OCI-LY7 (cell line): ENCODE measurements around the gene GTPBP4. TPM values are rescaled to one million over a fixed set of nuclear protein-coding genes. Genes with fewer than 3 reads are reported as not detected.

Experiments used
- BruUV-seq: library from RNA; stranded (reverse); fragments of 400-500 nt; replicated peaks from 2 replicates; lab custom pipeline; 2021; lab: Mats Ljungman, UMichigan
- CTCF ChIA-PET: fragments of 300-600 bp; sonication (Branson Sonifier 250); formaldehyde crosslinking; loops from one replicate; lab custom pipeline; 2022; ENCODE audit warnings: antibody characterized with exemption; ENCODE audit not compliant: unreplicated experiment; lab: Charles Lee
- POLR2A ChIA-PET: fragments of 300-600 bp; sonication (Branson Sonifier 250); formaldehyde crosslinking; loops from one replicate; lab custom pipeline; 2022; ENCODE audit warnings: antibody characterized with exemption; lab: Charles Lee
- DNase-seq: peaks from one replicate; pipeline ENCODE4 v3.0.0-alpha.2; 2015; ENCODE audit warnings: low spot score
- H2AFZ ChIP-seq: fragments of 200-600 bp; sonication (generic), shearing (Covaris generic); 2 replicates; pipeline ENCODE4 v1.6.1; 2014; ENCODE audit warnings: mild to moderate bottlenecking, antibody characterized with exemption, low read length, moderate library complexity
- H3K27ac ChIP-seq: fragments of 200-600 bp; sonication (generic); 2 replicates; pipeline ENCODE4 v1.5.1; 2014; ENCODE audit warnings: mixed run types, low read depth, mild to moderate bottlenecking, moderate library complexity, low read length, inconsistent platforms; ENCODE audit not compliant: poor library complexity, severe bottlenecking
- H3K36me3 ChIP-seq: fragments of 200-600 bp; sonication (generic); 2 replicates; pipeline ENCODE4 v1.6.1; 2014; ENCODE audit warnings: mild to moderate bottlenecking, antibody characterized with exemption, low read length, moderate library complexity, mixed read lengths; ENCODE audit not compliant: insufficient read depth
- H3K4me1 ChIP-seq: fragments of 200-600 bp; sonication (generic); 2 replicates; pipeline ENCODE4 v1.5.1; 2014; ENCODE audit warnings: mild to moderate bottlenecking, low read length; ENCODE audit not compliant: insufficient read depth, poor library complexity, severe bottlenecking
- H3K4me2 ChIP-seq: fragments of 200-600 bp; sonication (generic); 2 replicates; pipeline ENCODE4 v1.6.1; 2014; ENCODE audit warnings: mild to moderate bottlenecking, low read length
- H3K4me3 ChIP-seq: fragments of 200-600 bp; sonication (generic); 2 replicates; pipeline ENCODE4 v1.5.1; 2014; ENCODE audit warnings: mild to moderate bottlenecking, low read depth, low read length; ENCODE audit not compliant: poor library complexity, severe bottlenecking
- H3K79me2 ChIP-seq: fragments of 200-600 bp; sonication (generic); 2 replicates; pipeline ENCODE4 v1.6.1; 2016; ENCODE audit warnings: low read depth, mild to moderate bottlenecking, low read length, moderate library complexity, mixed read lengths; ENCODE audit not compliant: insufficient read depth
- H3K9me2 ChIP-seq: fragments of 200-600 bp; sonication (generic); 2 replicates; pipeline ENCODE4 v1.6.1; 2016; ENCODE audit warnings: mild to moderate bottlenecking, low read length, mixed read lengths; ENCODE audit not compliant: insufficient read depth
- H3K9me3 ChIP-seq: fragments of 200-600 bp; sonication (generic); 2 replicates; pipeline ENCODE4 v1.6.1; 2014; ENCODE audit warnings: mild to moderate bottlenecking, mixed run types, low read length, mixed read lengths
- H4K20me1 ChIP-seq: fragments of 200-600 bp; sonication (generic); 2 replicates; pipeline ENCODE4 v1.6.1; 2014; ENCODE audit warnings: mild to moderate bottlenecking, antibody characterized with exemption, low read length, moderate library complexity, mixed read lengths; ENCODE audit not compliant: insufficient read depth
- EZH2phosphoT487 ChIP-seq: fragments of 200-600 bp; sonication (generic); IDR thresholded peaks from 2 replicates; pipeline ENCODE4 v1.6.1; 2018; ENCODE audit warnings: low read depth, borderline replicate concordance, mild to moderate bottlenecking, mixed run types, antibody characterized with exemption, low read length, moderate library complexity, mixed read lengths
- intact Hi-C: fragments of 100-400 bp; cut with micrococcal nuclease; formaldehyde crosslinking; loops from one replicate; pipeline ENCODE4 v1.10.0; 2022; ENCODE audit not compliant: unreplicated experiment
- total RNA-seq, 2 experiments: library from RNA; depleted of rRNA in 1 of 2; stranded (reverse); fragments of >200 nt in 1 of 2; shearing (Covaris generic) in 1 of 2; gene quantifications; 2 replicates each; pipeline ENCODE4 v1.2.3, GENCODE V29; 2014 to 2022
- TF ChIP-seq, protein P1 (sequence below): fragments of 200-600 bp; sonication (generic); conservative IDR thresholded peaks from 2 replicates; pipeline ENCODE4 v1.5.1; 2014; ENCODE audit warnings: mild to moderate bottlenecking, antibody characterized with exemption, low read length, moderate library complexity, mixed read lengths

GTPBP4 gene
- total RNA-seq, 2 experiments from 2014 or later = 61.0 to 108 TPM

DNA sequence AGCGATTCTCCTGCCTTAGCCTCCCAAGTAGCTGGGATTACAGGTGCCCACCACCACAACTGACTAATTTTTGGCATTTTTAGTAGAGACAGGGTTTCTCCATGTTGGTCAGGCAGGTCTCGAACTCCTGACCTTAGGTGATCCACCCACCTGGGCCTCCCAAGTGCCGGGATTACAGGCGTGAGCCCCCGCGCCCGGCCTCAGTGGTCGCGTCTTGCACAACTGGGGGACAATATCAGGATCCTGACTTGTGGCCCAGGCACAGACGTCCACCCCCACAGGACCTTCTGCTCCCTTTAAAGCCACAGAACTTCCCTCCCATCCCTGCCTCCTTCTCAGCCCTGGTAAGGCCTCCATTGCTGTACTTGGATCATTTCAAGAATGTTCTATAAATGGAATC is 39.9 kb upstream of the GTPBP4 start:
- H3K4me3 ChIP-seq = no peak overlapping the region
- no peak overlapping the region for H3K4me2 ChIP-seq
- CTCF ChIA-PET = no interaction called here
- H3K9me3 ChIP-seq = no peaks in the 10 kb centered on the region
- intact Hi-C loops = no loop called here
- no peaks in the 10 kb centered on the region for H3K79me2 ChIP-seq
- no peak overlapping the region for H3K27ac ChIP-seq
- no TSS peak for BruUV-seq
- H3K4me1 ChIP-seq = peaks cover 5% of the 10 kb centered on the region
- POLR2A ChIA-PET = interaction anchor here (1.1 kb wide), 1 partner anchor 18 kb away, joined by 3 read pairs; no protein-coding TSS in a partner anchor
- H2AFZ ChIP-seq = no peak overlapping the region
- no peaks in the 10 kb centered on the region for H3K36me3 ChIP-seq
- no peaks in the 10 kb centered on the region for H4K20me1 ChIP-seq
- TF ChIP-seq, protein P1, sequence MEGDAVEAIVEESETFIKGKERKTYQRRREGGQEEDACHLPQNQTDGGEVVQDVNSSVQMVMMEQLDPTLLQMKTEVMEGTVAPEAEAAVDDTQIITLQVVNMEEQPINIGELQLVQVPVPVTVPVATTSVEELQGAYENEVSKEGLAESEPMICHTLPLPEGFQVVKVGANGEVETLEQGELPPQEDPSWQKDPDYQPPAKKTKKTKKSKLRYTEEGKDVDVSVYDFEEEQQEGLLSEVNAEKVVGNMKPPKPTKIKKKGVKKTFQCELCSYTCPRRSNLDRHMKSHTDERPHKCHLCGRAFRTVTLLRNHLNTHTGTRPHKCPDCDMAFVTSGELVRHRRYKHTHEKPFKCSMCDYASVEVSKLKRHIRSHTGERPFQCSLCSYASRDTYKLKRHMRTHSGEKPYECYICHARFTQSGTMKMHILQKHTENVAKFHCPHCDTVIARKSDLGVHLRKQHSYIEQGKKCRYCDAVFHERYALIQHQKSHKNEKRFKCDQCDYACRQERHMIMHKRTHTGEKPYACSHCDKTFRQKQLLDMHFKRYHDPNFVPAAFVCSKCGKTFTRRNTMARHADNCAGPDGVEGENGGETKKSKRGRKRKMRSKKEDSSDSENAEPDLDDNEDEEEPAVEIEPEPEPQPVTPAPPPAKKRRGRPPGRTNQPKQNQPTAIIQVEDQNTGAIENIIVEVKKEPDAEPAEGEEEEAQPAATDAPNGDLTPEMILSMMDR = no peak
- TF ChIP-seq EZH2phosphoT487 = no peak
- H3K9me2 ChIP-seq = no peaks in the 10 kb centered on the region
- DNase-seq = no peak

DNA sequence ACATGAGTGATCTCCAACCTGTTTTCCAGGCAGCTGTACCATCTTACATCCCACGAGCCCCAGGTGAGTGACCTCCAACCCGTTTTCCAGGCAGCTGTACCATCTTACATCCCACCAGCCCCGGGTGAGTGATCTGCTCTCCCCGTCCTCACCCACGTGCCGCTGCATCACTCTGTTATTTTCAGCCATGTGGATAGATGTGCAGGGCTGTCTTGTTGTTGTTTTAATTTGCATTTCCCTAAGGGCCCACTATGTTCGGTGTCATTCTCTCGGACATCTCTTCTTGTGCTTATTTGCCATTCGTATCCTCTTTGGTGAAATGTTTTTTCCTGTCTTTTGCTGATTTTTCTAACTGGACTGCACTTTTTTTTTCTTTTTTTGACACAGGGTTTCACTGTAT is 38.8 kb upstream of the GTPBP4 start:
- no peaks in the 10 kb centered on the region for H3K9me3 ChIP-seq
- POLR2A ChIA-PET = interaction anchor here (0.7 kb wide), 1 partner anchor 14 kb away, joined by 3 read pairs; no protein-coding TSS in a partner anchor

DNA sequence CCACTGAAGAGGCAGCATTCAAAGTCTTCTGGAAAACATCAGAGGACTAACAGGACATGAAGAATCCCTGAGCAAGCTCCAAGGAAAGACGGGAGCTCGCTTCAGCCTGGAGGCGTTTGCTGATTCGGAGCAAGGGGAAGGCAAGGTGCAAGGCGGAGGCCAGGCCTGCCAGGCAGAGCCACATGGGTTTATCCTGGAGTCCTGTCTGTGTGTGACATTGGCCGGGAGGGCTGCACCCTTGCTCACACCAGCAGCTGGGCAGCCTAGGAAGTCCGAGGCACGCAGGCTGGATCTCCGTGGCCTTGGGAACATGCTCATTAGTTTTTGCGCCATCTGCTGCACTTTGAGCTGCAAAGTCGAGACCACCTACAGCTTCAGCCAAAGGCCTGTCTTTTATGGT is 34.4 kb upstream of the GTPBP4 start:
- TF ChIP-seq EZH2phosphoT487 = no peak
- TF ChIP-seq, protein P1 = no peak
- peaks cover 5% of the 10 kb centered on the region for H3K4me1 ChIP-seq
- no peak overlapping the region for H2AFZ ChIP-seq
- H3K9me3 ChIP-seq = no peaks in the 10 kb centered on the region
- H3K9me2 ChIP-seq = no peaks in the 10 kb centered on the region
- DNase-seq = no peak
- BruUV-seq = no TSS peak
- no peaks in the 10 kb centered on the region for H4K20me1 ChIP-seq
- no peak overlapping the region for H3K4me3 ChIP-seq
- H3K27ac ChIP-seq = no peak overlapping the region
- CTCF ChIA-PET = no interaction called here
- no peak overlapping the region for H3K4me2 ChIP-seq
- no peaks in the 10 kb centered on the region for H3K79me2 ChIP-seq
- intact Hi-C loops = no loop called here
- POLR2A ChIA-PET = interaction anchor here (1.0 kb wide), 1 partner anchor 117 kb away, joined by 4 read pairs; no protein-coding TSS in a partner anchor
- H3K36me3 ChIP-seq = no peaks in the 10 kb centered on the region

More for the DNA sequence above, 38.8 kb upstream of the GTPBP4 start:
- no peak for DNase-seq
- Histone ChIP-seq H3K9me2 (no peaks in the 10 kb centered on the region), H3K36me3 (no peaks in the 10 kb centered on the region), H2AFZ (no peak overlapping the region), H3K79me2 (no peaks in the 10 kb centered on the region), H3K4me3 (no peak overlapping the region), H4K20me1 (no peaks in the 10 kb centered on the region), H3K27ac (no peak overlapping the region), H3K4me1 (peaks cover 5% of the 10 kb centered on the region), H3K4me2 (0 out of 2 replicates have a peak overlapping the region, but pooled peaks have one; percentile 9)
- no TSS peak for BruUV-seq
- intact Hi-C loops = no loop called here
- CTCF ChIA-PET = no interaction called here
- TF ChIP-seq, protein P1 = no peak
- no peak for TF ChIP-seq EZH2phosphoT487
